ENCODE data around the gene KYAT1. TPM values are rescaled to one million over a fixed set of nuclear protein-coding genes. Genes with fewer than 3 reads are reported as not detected.
A peak's percentile ranks its signal among the peaks of the same experiment; 100 is the strongest.
"Not testable (repeated sequence)": the region's sequence is repeated elsewhere in the genome, so short reads cannot be mapped to it uniquely, and the experiment has no call there.

The KYAT1 gene
- total RNA-seq, 1 experiment from 2014 or later: 27.6 TPM

DNA sequence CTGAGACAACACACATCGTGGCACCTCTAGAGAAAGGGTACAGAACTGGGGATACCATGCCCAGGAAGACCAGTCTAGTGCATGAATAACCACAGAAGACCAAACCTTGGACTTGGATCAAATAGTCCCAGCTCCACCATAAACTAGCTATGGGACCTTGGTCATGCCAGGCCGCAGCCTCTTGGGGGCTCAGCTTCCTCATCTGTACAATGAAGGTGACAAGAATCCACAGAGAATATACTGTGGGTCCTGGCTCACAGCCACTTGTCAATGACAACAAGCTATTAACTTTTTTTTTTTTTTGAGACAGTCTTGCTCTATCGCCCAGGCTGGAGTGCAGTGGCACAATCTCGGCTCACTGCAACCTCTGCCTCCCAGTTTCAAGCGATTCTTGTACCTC, 3.9 kb downstream of the KYAT1 start:
- ChIA-PET POLR2A (ENCODE audit: unreplicated experiment) (interaction anchor here (0.6 kb wide), 2 partner anchors 257 to 351 kb away, joined by 3 to 4 read pairs; no protein-coding TSS in a partner anchor), CTCF (interaction anchor here (0.5 to 0.6 kb wide), 3 partner anchors 14 to 29 kb away, joined by 3 to 8 read pairs (median 5); no protein-coding TSS in a partner anchor)
- Histone ChIP-seq H3F3A (ENCODE audit: insufficient read depth, low read depth) (peaks cover 43% of the 10 kb centered on the region), H3K36me3 (ENCODE audit: low read depth) (no peaks in the 10 kb centered on the region), H3K79me2 (ENCODE audit: low read depth) (peaks cover 41% of the 10 kb centered on the region), H3K9me2 (ENCODE audit: insufficient read depth) (no peaks in the 10 kb centered on the region), H3K9me3 (ENCODE audit: insufficient read depth, low read depth) (no peaks in the 10 kb centered on the region), H2AFZ (no peak overlapping the region), H3K27ac (peak overlapping the region; percentile 32; the same call in 1 of the 2 replicates), H3K4me1 (replicated peaks; ENCODE audit: insufficient read depth) (peaks cover 30% of the 10 kb centered on the region), H3K4me2 (no peak overlapping the region), H4K20me1 (ENCODE audit: insufficient read depth) (no peaks in the 10 kb centered on the region), H3K4me3 (no peak overlapping the region), H3K27me3 (ENCODE audit: insufficient read depth, low read depth) (no peaks in the 10 kb centered on the region)
- BruUV-seq (replicated peaks): no TSS peak
- DNase-seq: no peak
- no peak for TF ChIP-seq EZH2 (IDR thresholded peaks at IDR 0.05; ENCODE audit: low read depth)
- TF ChIP-seq, protein P1, sequence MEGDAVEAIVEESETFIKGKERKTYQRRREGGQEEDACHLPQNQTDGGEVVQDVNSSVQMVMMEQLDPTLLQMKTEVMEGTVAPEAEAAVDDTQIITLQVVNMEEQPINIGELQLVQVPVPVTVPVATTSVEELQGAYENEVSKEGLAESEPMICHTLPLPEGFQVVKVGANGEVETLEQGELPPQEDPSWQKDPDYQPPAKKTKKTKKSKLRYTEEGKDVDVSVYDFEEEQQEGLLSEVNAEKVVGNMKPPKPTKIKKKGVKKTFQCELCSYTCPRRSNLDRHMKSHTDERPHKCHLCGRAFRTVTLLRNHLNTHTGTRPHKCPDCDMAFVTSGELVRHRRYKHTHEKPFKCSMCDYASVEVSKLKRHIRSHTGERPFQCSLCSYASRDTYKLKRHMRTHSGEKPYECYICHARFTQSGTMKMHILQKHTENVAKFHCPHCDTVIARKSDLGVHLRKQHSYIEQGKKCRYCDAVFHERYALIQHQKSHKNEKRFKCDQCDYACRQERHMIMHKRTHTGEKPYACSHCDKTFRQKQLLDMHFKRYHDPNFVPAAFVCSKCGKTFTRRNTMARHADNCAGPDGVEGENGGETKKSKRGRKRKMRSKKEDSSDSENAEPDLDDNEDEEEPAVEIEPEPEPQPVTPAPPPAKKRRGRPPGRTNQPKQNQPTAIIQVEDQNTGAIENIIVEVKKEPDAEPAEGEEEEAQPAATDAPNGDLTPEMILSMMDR (conservative IDR thresholded peaks at IDR 0.05): no peak
- intact Hi-C loops (cut with micrococcal nuclease; ENCODE audit: unreplicated experiment): no loop called here

DNA sequence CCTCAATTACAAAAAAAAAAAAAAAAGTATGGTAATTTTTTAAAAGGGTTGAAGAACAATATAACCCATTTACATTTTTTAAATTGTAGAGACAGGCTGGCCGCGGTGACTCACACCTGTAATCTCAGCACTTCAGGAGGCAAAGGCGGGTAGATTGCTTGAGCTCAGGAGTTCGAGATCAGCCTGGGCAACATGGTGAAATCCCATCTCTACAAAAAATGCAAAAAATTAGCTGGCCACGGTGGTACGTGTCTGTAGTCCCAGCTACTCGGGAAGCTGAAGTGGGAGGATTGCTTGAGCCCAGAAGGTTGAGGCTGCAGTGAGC, 10.8 kb downstream of the KYAT1 start:
- intact Hi-C loops (cut with micrococcal nuclease; ENCODE audit: unreplicated experiment); BruUV-seq (replicated peaks); H3K4me2 ChIP-seq; H3K27me3 ChIP-seq (ENCODE audit: insufficient read depth, low read depth); H3K9me2 ChIP-seq (ENCODE audit: insufficient read depth); DNase-seq; H3K36me3 ChIP-seq (ENCODE audit: low read depth); H2AFZ ChIP-seq; H3K4me3 ChIP-seq; H3K9me3 ChIP-seq (ENCODE audit: insufficient read depth, low read depth); H4K20me1 ChIP-seq (ENCODE audit: insufficient read depth): not testable (repeated sequence)
- H3K4me1 ChIP-seq (replicated peaks; ENCODE audit: insufficient read depth): peaks cover 46% of the 10 kb centered on the region
- peak overlapping the region; percentile 33; the same call in 1 of the 2 replicates for H3K27ac ChIP-seq
- H3K79me2 ChIP-seq (ENCODE audit: low read depth): peaks cover 20% of the 10 kb centered on the region
- ChIA-PET CTCF (interaction anchor here (0.7 kb wide), 1 partner anchor 222 kb away, joined by 3 read pairs; no protein-coding TSS in a partner anchor), POLR2A (ENCODE audit: unreplicated experiment) (interaction anchor here (0.6 to 0.7 kb wide), 3 partner anchors 11 to 41 kb away, joined by 3 to 6 read pairs (median 4); partner anchors contain the start of genes KYAT1, LRRC8A and SPOUT1)
- peaks cover 53% of the 10 kb centered on the region for H3F3A ChIP-seq (ENCODE audit: insufficient read depth, low read depth)

DNA sequence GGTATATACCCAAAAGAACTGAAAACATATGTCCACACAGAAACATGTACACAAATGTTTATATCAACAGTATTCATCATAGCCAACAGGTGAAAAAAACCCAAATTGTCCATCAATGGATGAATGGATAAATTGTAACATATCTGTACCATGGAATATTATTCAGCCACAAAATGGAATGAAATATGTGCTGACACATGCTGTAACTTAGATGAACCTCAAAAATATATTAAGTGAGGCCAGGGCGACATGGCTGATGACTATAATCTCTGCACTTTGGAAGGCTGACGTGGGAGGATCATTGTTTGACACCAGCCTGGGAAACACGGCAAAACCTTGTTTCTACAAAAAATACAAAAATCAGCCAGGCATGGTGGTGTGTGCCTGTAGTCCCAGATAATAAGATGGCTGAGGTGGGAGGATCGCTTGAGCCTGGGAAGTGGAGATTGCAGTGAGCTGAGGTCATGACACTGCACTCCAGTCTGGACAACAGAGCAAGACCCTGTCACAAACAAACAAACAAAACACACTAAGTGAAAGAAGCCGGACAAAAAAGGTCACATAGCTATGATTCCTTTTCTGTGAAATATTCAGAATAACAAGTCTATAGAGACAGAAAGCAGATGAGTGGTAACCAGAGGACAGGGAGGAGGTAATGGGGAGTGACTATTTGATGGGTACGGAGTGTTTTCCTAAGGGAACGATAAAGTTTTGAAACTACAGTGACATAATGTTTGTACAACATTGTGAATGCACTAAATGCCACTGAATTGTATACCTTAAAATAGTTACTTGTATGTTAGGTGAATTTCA, 11.4 kb downstream of the KYAT1 start:
- no peak for DNase-seq
- intact Hi-C loops (cut with micrococcal nuclease; ENCODE audit: unreplicated experiment): no loop called here
- peak overlapping the region; percentile 37 for H3K27ac ChIP-seq
- peaks cover 43% of the 10 kb centered on the region for H3K4me1 ChIP-seq (replicated peaks; ENCODE audit: insufficient read depth)
- ChIA-PET POLR2A (ENCODE audit: unreplicated experiment) (interaction anchor here (0.7 kb wide), 1 partner anchor 34 kb away, joined by 4 read pairs; no protein-coding TSS in a partner anchor), CTCF (interaction anchor here (0.7 kb wide), 1 partner anchor 223 kb away, joined by 3 read pairs; no protein-coding TSS in a partner anchor)
- peaks cover 19% of the 10 kb centered on the region for H3K79me2 ChIP-seq (ENCODE audit: low read depth)
- peaks cover 56% of the 10 kb centered on the region for H3F3A ChIP-seq (ENCODE audit: insufficient read depth, low read depth)
- no peaks in the 10 kb centered on the region for H4K20me1 ChIP-seq (ENCODE audit: insufficient read depth)
- H3K4me2 ChIP-seq: no peak overlapping the region
- TF ChIP-seq, protein P1 (conservative IDR thresholded peaks at IDR 0.05): no peak
- no peak for TF ChIP-seq EZH2 (IDR thresholded peaks at IDR 0.05; ENCODE audit: low read depth)
- H2AFZ ChIP-seq: no peak overlapping the region
- H3K36me3 ChIP-seq (ENCODE audit: low read depth): peaks cover 4% of the 10 kb centered on the region
- no TSS peak for BruUV-seq (replicated peaks)
- H3K27me3 ChIP-seq (ENCODE audit: insufficient read depth, low read depth): no peaks in the 10 kb centered on the region
- no peaks in the 10 kb centered on the region; the same call in 1 of the 2 replicates for H3K9me3 ChIP-seq (ENCODE audit: insufficient read depth, low read depth)
- H3K4me3 ChIP-seq: no peak overlapping the region
- no peaks in the 10 kb centered on the region for H3K9me2 ChIP-seq (ENCODE audit: insufficient read depth)

Data from PC-9 (cell line).